IMR-90 (cell line): ENCODE measurements around the gene YIPF3. TPM values are rescaled to one million over a fixed set of nuclear protein-coding genes. Genes with fewer than 3 reads are reported as not detected.

ENCODE experiments used
- ATAC-seq: fragments of 200-7000 bp; cut with Tn5 transposase; 2 replicates; pipeline ENCODE4 v1.9.1; 2020; ENCODE audit warnings: low read depth, mild to moderate bottlenecking, moderate library complexity
- BruUV-seq: library from RNA; stranded (reverse); fragments of 400-500 nt; replicated peaks from 2 replicates; lab custom pipeline; 2021; lab: Mats Ljungman, UMichigan
- CTCF ChIA-PET: fragments of 300-600 bp; formaldehyde crosslinking; extraction: SDS; loops from one replicate; lab custom pipeline; 2021; ENCODE audit warnings: antibody characterized with exemption; lab: Yijun Ruan, JAX
- POLR2A ChIA-PET: fragments of 300-600 bp; sonication (Branson Sonifier 250); formaldehyde crosslinking; loops from one replicate; lab custom pipeline; 2022; ENCODE audit warnings: antibody characterized with exemption; ENCODE audit not compliant: unreplicated experiment; lab: Charles Lee
- DNase-seq: peaks from one replicate; pipeline ENCODE4 v3.0.0; 2013
- H2AFZ ChIP-seq: replicated peaks from 2 replicates; pipeline ENCODE3; 2013; ENCODE audit warnings: low read length, mild to moderate bottlenecking; ENCODE audit not compliant: poor library complexity
- H2AK5ac ChIP-seq: 2 replicates; pipeline ENCODE4 v1.6.1; 2013; ENCODE audit warnings: low read depth, low read length, inconsistent platforms
- H2AK9ac ChIP-seq: replicated peaks from 2 replicates; pipeline ENCODE3; 2013; ENCODE audit warnings: mild to moderate bottlenecking, low read depth, low read length, moderate library complexity; ENCODE audit not compliant: poor library complexity
- H2BK120ac ChIP-seq: 2 replicates; pipeline ENCODE4 v1.6.1; 2013; ENCODE audit warnings: low read depth, low read length, inconsistent platforms
- H2BK15ac ChIP-seq: 3 replicates; pipeline ENCODE4 v1.6.1; 2013; ENCODE audit warnings: low read depth, low read length, inconsistent platforms
- H2BK20ac ChIP-seq: 2 replicates; pipeline ENCODE4 v1.6.1; 2013; ENCODE audit warnings: low read depth, mild to moderate bottlenecking, inconsistent platforms, low read length, moderate library complexity
- H2BK5ac ChIP-seq: 2 replicates; pipeline ENCODE4 v1.6.1; 2013; ENCODE audit warnings: mild to moderate bottlenecking, low read depth, low read length, inconsistent platforms; ENCODE audit not compliant: poor library complexity, severe bottlenecking
- H3K14ac ChIP-seq: replicated peaks from 2 replicates; pipeline ENCODE4 v1.6.1; 2013; ENCODE audit warnings: low read depth, low read length, inconsistent platforms
- H3K18ac ChIP-seq: 2 replicates; pipeline ENCODE4 v1.6.1; 2013; ENCODE audit warnings: low read depth, low read length, control low read depth
- H3K23ac ChIP-seq: 2 replicates; pipeline ENCODE4 v1.6.1; 2013; ENCODE audit warnings: low read depth, low read length, inconsistent platforms
- H3K27ac ChIP-seq: 2 replicates; pipeline ENCODE4 v1.5.1; 2013; ENCODE audit warnings: mild to moderate bottlenecking, control low read depth, low read length; ENCODE audit not compliant: insufficient read depth
- H3K27me3 ChIP-seq: 2 replicates; pipeline ENCODE4 v1.6.1; 2013; ENCODE audit warnings: low read length; ENCODE audit not compliant: control insufficient read depth, insufficient read depth
- H3K36me3 ChIP-seq: 2 replicates; pipeline ENCODE4 v1.6.1; 2013; ENCODE audit warnings: low read length, mixed read lengths; ENCODE audit not compliant: control insufficient read depth, insufficient read depth
- H3K4ac ChIP-seq: 2 replicates; pipeline ENCODE4 v1.6.1; 2013; ENCODE audit warnings: low read depth, low read length, inconsistent platforms
- H3K4me1 ChIP-seq: 2 replicates; pipeline ENCODE4 v1.6.1; 2013; ENCODE audit warnings: low read length, mixed read lengths; ENCODE audit not compliant: control insufficient read depth, insufficient read depth
- H3K4me2 ChIP-seq: 2 replicates; pipeline ENCODE4 v1.6.1; 2013; ENCODE audit warnings: low read depth, mild to moderate bottlenecking, control low read depth, low read length, moderate library complexity
- H3K4me3 ChIP-seq: 2 replicates; pipeline ENCODE4 v1.5.1; 2013; ENCODE audit warnings: low read depth, mild to moderate bottlenecking, control low read depth, low read length, moderate library complexity; ENCODE audit not compliant: insufficient read depth
- H3K56ac ChIP-seq: 2 replicates; pipeline ENCODE4 v1.6.1; 2013; ENCODE audit warnings: low read length, inconsistent platforms; ENCODE audit not compliant: insufficient read depth; ENCODE audit errors: extremely low read depth
- H3K79me1 ChIP-seq, 2 experiments: 2 replicates each; pipeline ENCODE4 v1.6.1; 2013; ENCODE audit warnings: low read length in 2 of 2, inconsistent platforms in 1 of 2, low read depth in 1 of 2
- H3K9ac ChIP-seq: 2 replicates; pipeline ENCODE4 v1.6.1; 2013; ENCODE audit warnings: low read depth, low read length, control low read depth
- H3K9me1 ChIP-seq: 2 replicates; pipeline ENCODE4 v1.6.1; 2013; ENCODE audit warnings: low read length, inconsistent platforms; ENCODE audit not compliant: insufficient read depth
- H3K9me3 ChIP-seq: 2 replicates; pipeline ENCODE4 v1.6.1; 2013; ENCODE audit warnings: low read length; ENCODE audit not compliant: control insufficient read depth, insufficient read depth
- H4K20me1 ChIP-seq: 2 replicates; pipeline ENCODE4 v1.6.1; 2013; ENCODE audit warnings: low read length, inconsistent platforms; ENCODE audit not compliant: insufficient read depth
- H4K5ac ChIP-seq: 2 replicates; pipeline ENCODE4 v1.6.1; 2013; ENCODE audit warnings: mild to moderate bottlenecking, low read depth, low read length, control low read depth
- H4K8ac ChIP-seq, 2 experiments: 2 replicates each; pipeline ENCODE4 v1.6.1; 2013; ENCODE audit warnings: low read depth in 2 of 2, low read length in 2 of 2, control low read depth in 1 of 2, inconsistent platforms in 1 of 2
- H4K91ac ChIP-seq: 2 replicates; pipeline ENCODE4 v1.6.1; 2013; ENCODE audit warnings: low read depth, low read length, inconsistent platforms; ENCODE audit not compliant: insufficient read depth
- BHLHE40 ChIP-seq: fragments of 150-350 bp; IDR thresholded peaks from 2 replicates; pipeline ENCODE4 v1.6.1; 2016; ENCODE audit warnings: mild to moderate bottlenecking, low read depth, low read length
- CEBPB ChIP-seq: IDR thresholded peaks from 2 replicates; pipeline ENCODE4 v1.6.1; 2012; ENCODE audit warnings: low read depth, low read length, improper control_type of control experiment
- CHD1 ChIP-seq: IDR thresholded peaks from 2 replicates; pipeline ENCODE4 v1.6.1; 2012; ENCODE audit warnings: low read depth, low read length, improper control_type of control experiment
- CTCF ChIP-seq: conservative IDR thresholded peaks from 2 replicates; pipeline ENCODE4 v1.5.1; 2012; ENCODE audit warnings: mild to moderate bottlenecking, low read depth, low read length, improper control_type of control experiment
- ELK1 ChIP-seq: fragments of 150-350 bp; IDR thresholded peaks from 2 replicates; pipeline ENCODE4 v1.6.1; 2016; ENCODE audit warnings: low read depth, mild to moderate bottlenecking, low read length, moderate library complexity, borderline replicate concordance
- FOS ChIP-seq: fragments of 150-350 bp; IDR thresholded peaks from 2 replicates; pipeline ENCODE4 v1.6.1; 2016; ENCODE audit warnings: low read depth, low read length
- MAFK ChIP-seq: IDR thresholded peaks from 2 replicates; pipeline ENCODE4 v1.6.1; 2012; ENCODE audit warnings: low read depth, low read length, improper control_type of control experiment
- MAZ ChIP-seq: IDR thresholded peaks from 2 replicates; pipeline ENCODE4 v1.6.1; 2012; ENCODE audit warnings: low read depth, mild to moderate bottlenecking, low read length, improper control_type of control experiment, moderate library complexity, borderline replicate concordance
- MXI1 ChIP-seq: IDR thresholded peaks from 2 replicates; pipeline ENCODE4 v1.6.1; 2012; ENCODE audit warnings: low read depth, mild to moderate bottlenecking, low read length, moderate library complexity, borderline replicate concordance
- NFE2L2 ChIP-seq: fragments of 150-350 bp; IDR thresholded peaks from 2 replicates; pipeline ENCODE4 v1.6.1; 2016; ENCODE audit warnings: low read depth, mild to moderate bottlenecking, low read length
- POLR2A ChIP-seq: IDR thresholded peaks from 2 replicates; pipeline ENCODE4 v1.6.1; 2012; ENCODE audit warnings: mild to moderate bottlenecking, low read depth, low read length
- RAD21 ChIP-seq: IDR thresholded peaks from 2 replicates; pipeline ENCODE4 v1.6.1; 2012; ENCODE audit warnings: low read length, improper control_type of control experiment
- RCOR1 ChIP-seq: IDR thresholded peaks from 2 replicates; pipeline ENCODE4 v1.6.1; 2012; ENCODE audit warnings: mild to moderate bottlenecking, low read length, improper control_type of control experiment; ENCODE audit not compliant: insufficient replicate concordance
- RFX5 ChIP-seq: IDR thresholded peaks from 2 replicates; pipeline ENCODE4 v1.8.0; 2012; ENCODE audit warnings: low read depth, mild to moderate bottlenecking, low read length, moderate library complexity
- SMC3 ChIP-seq: fragments of 150-350 bp; IDR thresholded peaks from 2 replicates; pipeline ENCODE4 v1.6.1; 2016; ENCODE audit warnings: low read depth, mild to moderate bottlenecking, antibody characterized with exemption, low read length, moderate library complexity
- USF2 ChIP-seq: fragments of 150-350 bp; IDR thresholded peaks from 2 replicates; pipeline ENCODE4 v1.6.1; 2017; ENCODE audit warnings: mild to moderate bottlenecking, antibody characterized with exemption, low read length, low read depth
- WGBS, 2 experiments: methylation state at CpG; one replicate each; pipeline versions ENCODE4 v1.1.5 to v1.1.7; 2013; ENCODE audit warnings: missing lambda C conversion rate in 2 of 2; ENCODE audit not compliant: insufficient read length in 1 of 2; ENCODE audit errors: extremely low coverage in 2 of 2; 5-methylcytosine and 5-hydroxymethylcytosine counted together
- dilution Hi-C: fragments of 300-500 bp; cut with HindIII; formaldehyde crosslinking; loops from one replicate; pipeline ENCODE4 v1.14.3; 2018; ENCODE audit warnings: low sequenced_read_pairs; ENCODE audit not compliant: unreplicated experiment
- in situ Hi-C: fragments of 300-500 bp; cut with MboI; formaldehyde crosslinking; loops from 3 replicates; pipeline ENCODE4 v1.14.3; 2019; ENCODE audit warnings: low sequenced_read_pairs, inconsistent platforms, mixed read lengths
- intact Hi-C: fragments of 100-400 bp; cut with micrococcal nuclease; formaldehyde crosslinking; loops from 2 replicates; pipeline ENCODE4 v1.10.0; 2022
- polyA plus RNA-seq, 3 experiments: library from polyadenylated mRNA; depleted of rRNA; stranded (reverse); fragments of >200 nt; gene quantifications; 2 replicates each; pipeline ENCODE4 v1.2.3, GENCODE V29; 2012; ENCODE audit warnings: low replicate concordance in 1 of 3
- total RNA-seq: library from RNA; depleted of rRNA; stranded (reverse); fragments of >200 nt; gene quantifications from 2 replicates; pipeline ENCODE4 v1.2.3, GENCODE V29; 2012

YIPF3 gene
- total and polyA plus RNA-seq, 2 of the 4 experiments (the other 2 are of a cell fraction): 114 to 193 TPM

- ATAC-seq (no peak), DNase-seq (no peak)
- intact Hi-C loops (loop anchor here (5.0 kb wide), 1 partner anchor 130 kb away; the partner anchor contains the start of gene ZNF318), dilution Hi-C loops (no loop called here), in situ Hi-C loops (loop anchor here (5.0 to 10.0 kb wide), 2 partner anchors 35 to 53 kb away; no protein-coding TSS in a partner anchor)
- peaks cover 38% of the 10 kb centered on the region for H3K4me1 ChIP-seq
- no TSS peak for BruUV-seq
- 100% methylated on average over 8 of the region's 12 CpGs; no CpG with 5 or more reads in 1 of the 2 experiments for WGBS, 2 experiments
- H3K4me2 ChIP-seq: no peak overlapping the region
- no peaks in the 10 kb centered on the region for H3K27me3 ChIP-seq
- no peaks in the 10 kb centered on the region for H3K9me3 ChIP-seq
- ChIA-PET POLR2A (no interaction called here), CTCF (no interaction called here)
- no peak overlapping the region for H3K9ac ChIP-seq
- no peak overlapping the region; a peak in 1 of 4 replicates for H4K8ac ChIP-seq
- peaks cover 19% of the 10 kb centered on the region; the same call in 1 of the 2 replicates for H4K20me1 ChIP-seq
- H2BK20ac ChIP-seq: no peak overlapping the region
- peaks cover 26% of the 10 kb centered on the region for H3K9me1 ChIP-seq
- H3K36me3 ChIP-seq: peaks cover 36% of the 10 kb centered on the region
- H3K23ac ChIP-seq: no peak overlapping the region
- H2AK9ac ChIP-seq: no peak overlapping the region
- peak overlapping the region; percentile 76 for H2AK5ac ChIP-seq
- H2BK120ac ChIP-seq: no peak overlapping the region
- no peak overlapping the region for H3K56ac ChIP-seq
- 0 out of 2 replicates have a peak overlapping the region, but pooled peaks have one; percentile 5 for H3K14ac ChIP-seq
- H3K4ac ChIP-seq: peak overlapping the region; percentile 11; the same call in 1 of the 2 replicates
- no peak overlapping the region for H4K5ac ChIP-seq
- TF ChIP-seq RAD21 (no peak), RFX5 (no peak), NFE2L2 (no peak), RCOR1 (no peak), SMC3 (no peak), MAZ (no peak), MXI1 (no peak), ELK1 (no peak), CTCF (no peak), CHD1 (no peak), POLR2A (no peak), MAFK (no peak), CEBPB (no peak), USF2 (no peak), BHLHE40 (no peak), FOS (no peak)
- no peak overlapping the region for H2AFZ ChIP-seq
- H2BK5ac ChIP-seq: no peak overlapping the region
- H3K4me3 ChIP-seq: no peak overlapping the region
- no peak overlapping the region for H2BK15ac ChIP-seq
- no peak overlapping the region for H3K27ac ChIP-seq
- peaks cover 26 to 50% of the 10 kb centered on the region in 2 experiments for H3K79me1 ChIP-seq
- no peak overlapping the region for H3K18ac ChIP-seq
- no peak overlapping the region; the same call in 1 of the 2 replicates for H4K91ac ChIP-seq
These were observed 19.0 kb downstream of the YIPF3 start for GRCh38 chr6:43497689-43498088.
